H1 (cell line): ENCODE data around the gene COLEC12.

Source experiments
- CHD2 ChIP-seq: IDR thresholded peaks from 2 replicates; pipeline ENCODE4 v1.6.1; 2012; ENCODE audit warnings: low read length, improper control_type of control experiment
- EZH2 ChIP-seq: fragments of 200-600 bp; sonication (generic); IDR thresholded peaks from 2 replicates; pipeline ENCODE4 v1.7.1; 2012; ENCODE audit warnings: low read depth, mild to moderate bottlenecking, moderate library complexity, low read length, inconsistent platforms; ENCODE audit not compliant: severe bottlenecking
- JUND ChIP-seq: IDR thresholded peaks from 2 replicates; pipeline ENCODE4 v1.6.1; 2011; ENCODE audit warnings: mild to moderate bottlenecking, improper control_type of control experiment, low read length
- POLR2A ChIP-seq, 2 experiments: IDR thresholded peaks; 1 replicate in 1 of 2; 2 replicates in 1 of 2; pipeline ENCODE4 v1.6.1; 2011; ENCODE audit warnings: low read depth in 2 of 2, low read length in 2 of 2, mild to moderate bottlenecking in 2 of 2; ENCODE audit errors: control extremely low read depth in 1 of 2

DNA sequence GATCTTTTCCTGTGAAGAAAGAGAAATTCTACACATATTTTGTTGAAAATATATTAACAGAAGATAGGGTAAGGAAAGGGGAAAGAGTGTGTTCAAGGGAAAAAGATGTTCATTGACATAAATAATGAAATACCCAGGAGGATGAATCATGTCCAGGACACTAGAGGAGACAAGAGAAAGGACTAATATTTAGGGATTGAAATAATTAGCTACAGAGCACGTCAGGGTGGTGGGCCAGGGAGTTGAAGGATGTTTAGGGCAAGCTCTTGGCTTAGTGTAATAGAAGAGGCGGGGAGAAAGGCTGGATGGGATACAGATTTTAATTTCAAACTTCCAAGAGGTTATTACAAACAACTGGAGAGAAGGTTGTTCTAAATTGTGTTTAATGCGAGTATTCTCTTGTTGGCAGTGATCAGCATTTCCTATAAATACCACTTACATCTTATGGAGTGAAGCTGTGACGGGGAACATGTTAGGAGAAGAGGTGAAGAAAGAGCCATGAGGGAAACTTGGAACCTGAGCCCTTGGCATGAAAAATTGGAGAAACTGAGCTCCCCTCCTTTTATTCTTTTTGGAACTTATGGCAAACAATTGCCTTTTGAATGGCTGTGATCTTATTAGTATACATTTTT lies 43.1 kb upstream of the COLEC12 start:
- no peak for TF ChIP-seq EZH2
- no peak for TF ChIP-seq CHD2
- TF ChIP-seq POLR2A (IDR thresholded peaks at IDR 0.05; ENCODE audit: control extremely low read depth in 1 of 2, low read depth in 2 of 2, low read length in 2 of 2) = no peak
- no peak for TF ChIP-seq JUND
